HG03045 (cell line): Measurements from ENCODE around the gene RBM47.
"Not testable (repeated sequence)": the region's sequence is repeated elsewhere in the genome, so short reads cannot be mapped to it uniquely, and the experiment has no call there.

Source experiments
- ATAC-seq: cut with Tn5 transposase; IDR thresholded peaks from one replicate; pipeline ENCODE4 v1.9.1; 2021; ENCODE audit warnings: mild to moderate bottlenecking, moderate library complexity; ENCODE audit not compliant: unreplicated experiment

The RBM47 gene

GRCh38 chr4:40629401-40630334 is at the start of gene RBM47:
TSS of gene RBM47 (minus strand) at chr4:40629864. CDS start at chr4:40438893, 190,971 bp downstream.
- ATAC-seq: peak; percentile 50

GRCh38 chr4:40678421-40678820 is 48.8 kb upstream of the RBM47 start:
- ATAC-seq: no peak

GRCh38 chr4:40675166-40675565 is 45.5 kb upstream of the RBM47 start:
- ATAC-seq: no peak

- peak; percentile 65 for ATAC-seq
Measured at GRCh38 chr4:40672528-40673522, 43.2 kb upstream of the RBM47 start.

- no peak for ATAC-seq
Measured at GRCh38 chr4:40669504-40669903, 39.8 kb upstream of the RBM47 start.

GRCh38 chr4:40665842-40666241 is 36.2 kb upstream of the RBM47 start:
- no peak for ATAC-seq

- peak; percentile 67 for ATAC-seq
Measured at GRCh38 chr4:40662962-40663604, 33.4 kb upstream of the RBM47 start.

- no peak for ATAC-seq
Measured at GRCh38 chr4:40661803-40662202, 32.1 kb upstream of the RBM47 start.

- ATAC-seq: peak; percentile 87
Measured at GRCh38 chr4:40656201-40656863, 26.7 kb upstream of the RBM47 start.

- no peak for ATAC-seq
Measured at GRCh38 chr4:40651280-40651679, 21.6 kb upstream of the RBM47 start.

GRCh38 chr4:40649321-40649720 is 19.7 kb upstream of the RBM47 start:
- no peak for ATAC-seq

- no peak for ATAC-seq
Measured at GRCh38 chr4:40648742-40649281, 19.1 kb upstream of the RBM47 start.

- ATAC-seq: no peak
Measured at GRCh38 chr4:40648131-40648530, 18.5 kb upstream of the RBM47 start.

- no peak for ATAC-seq
Measured at GRCh38 chr4:40645586-40645985, 15.9 kb upstream of the RBM47 start.

GRCh38 chr4:40632080-40632479 is 2.4 kb upstream of the RBM47 start:
- ATAC-seq: no peak

GRCh38 chr4:40630335-40631021 is 814 bp upstream of the RBM47 start:
- ATAC-seq: peak; percentile 53

GRCh38 chr4:40628888-40629287 is 776 bp downstream of the RBM47 start:
- no peak for ATAC-seq

GRCh38 chr4:40628407-40628806 is 1.3 kb downstream of the RBM47 start:
- not testable (repeated sequence) for ATAC-seq

GRCh38 chr4:40627540-40627939 is 2.1 kb downstream of the RBM47 start:
- ATAC-seq: no peak
